SK-N-MC (cell line): ENCODE measurements around the gene ZBTB18.

ENCODE experiments used
- EZH2 ChIP-seq: fragments of 200-600 bp; sonication (generic); IDR thresholded peaks from one replicate; pipeline ENCODE4 v1.6.1; 2017; ENCODE audit warnings: antibody characterized with exemption
- POLR2AphosphoS5 ChIP-seq: IDR thresholded peaks from 2 replicates; pipeline ENCODE4 v1.6.1; 2012; ENCODE audit warnings: mild to moderate bottlenecking, low read depth, low read length, borderline replicate concordance

GRCh38 chr1:244054924-244055263 is 3.8 kb downstream of the ZBTB18 start:
- TF ChIP-seq EZH2 (no peak), POLR2AphosphoS5 (no peak)
